HCT116 (cell line): ENCODE measurements around the gene XYLT2. TPM values are rescaled to one million over a fixed set of nuclear protein-coding genes. Genes with fewer than 3 reads are reported as not detected.
"Not testable (repeated sequence)": the region's sequence is repeated elsewhere in the genome, so short reads cannot be mapped to it uniquely, and the experiment has no call there.

Experiments used
- ATAC-seq: fragments of 200-7000 bp; cut with Tn5 transposase; 2 replicates; pipeline ENCODE4 v1.9.1; 2020; ENCODE audit warnings: mild to moderate bottlenecking, moderate library complexity
- BruUV-seq: library from RNA; stranded (reverse); fragments of 400-500 nt; replicated peaks from 2 replicates; lab custom pipeline; 2021; lab: Mats Ljungman, UMichigan
- CTCF ChIA-PET: fragments of 300-600 bp; sonication (Branson Sonifier 250); formaldehyde crosslinking; loops from one replicate; lab custom pipeline; 2021; ENCODE audit warnings: antibody characterized with exemption; lab: Charles Lee
- POLR2A ChIA-PET: fragments of 300-600, 350-600 bp; sonication (Branson Sonifier 250); formaldehyde crosslinking; loops from one replicate; lab custom pipeline; 2021; ENCODE audit warnings: antibody characterized with exemption; lab: Charles Lee
- RAD21 ChIA-PET, 2 experiments: fragments of 300-600 bp; sonication (Branson Sonifier 250); formaldehyde crosslinking; loops; one replicate each; lab custom pipeline; 2023; ENCODE audit warnings: low total read pairs in 2 of 2; ENCODE audit not compliant: uncharacterized antibody in 2 of 2, unreplicated experiment in 2 of 2, low non-redundant PET in 1 of 2; lab: Charles Lee
- DNase-seq: peaks from one replicate; pipeline ENCODE4 v3.0.0-alpha.2; 2010; ENCODE audit warnings: low read depth, low spot score
- H2AFZ ChIP-seq: fragments of 200-600 bp; shearing (Covaris generic), sonication (generic); 2 replicates; pipeline ENCODE4 v1.6.1; 2017; ENCODE audit warnings: low read depth, mixed run types, mixed read lengths, antibody characterized with exemption, low read length; ENCODE audit not compliant: poor library complexity, severe bottlenecking
- H3K27ac ChIP-seq: 2 replicates; pipeline ENCODE4 v1.5.1; 2012; ENCODE audit warnings: low read depth, low read length
- H3K27me3 ChIP-seq: fragments of 200-600 bp; sonication (generic); 2 replicates; pipeline ENCODE4 v1.6.1; 2016; ENCODE audit warnings: mixed run types, low read length, mixed read lengths; ENCODE audit not compliant: insufficient read depth
- H3K36me3 ChIP-seq, 2 experiments: fragments of 200-500 bp in 1 of 2; fragments of 200-600 bp in 1 of 2; sonication (Bioruptor generic) in 1 of 2; sonication (generic) in 1 of 2; 2 replicates each; pipeline versions ENCODE4 v1.5.1 to v1.6.1; 2014 to 2016; ENCODE audit warnings: low read length in 2 of 2, inconsistent platforms in 1 of 2, mixed read lengths in 1 of 2, mixed run types in 1 of 2; ENCODE audit not compliant: insufficient read depth in 2 of 2, control insufficient read depth in 1 of 2
- H3K4me1 ChIP-seq, 2 experiments: fragments of 200-600 bp in 1 of 2; sonication (generic) in 1 of 2; 2 replicates each; pipeline versions ENCODE4 v1.5.1 to v1.6.1; 2012 to 2017; ENCODE audit warnings: low read length in 2 of 2, inconsistent platforms in 1 of 2, mild to moderate bottlenecking in 1 of 2, mixed read lengths in 1 of 2, mixed run types in 1 of 2, moderate library complexity in 1 of 2; ENCODE audit not compliant: insufficient read depth in 2 of 2, control insufficient read depth in 1 of 2
- H3K4me2 ChIP-seq: fragments of 200-600 bp; sonication (generic); 2 replicates; pipeline ENCODE4 v1.6.1; 2017; ENCODE audit warnings: mixed run types, low read length, mixed read lengths
- H3K4me3 ChIP-seq, 2 experiments: fragments of 200-600 bp in 1 of 2; sonication (generic) in 1 of 2; replicated peaks in 1 of 2; 2 replicates each; pipeline ENCODE4 v1.5.1; 2011 to 2016; ENCODE audit warnings: low read length in 2 of 2, control low read depth in 1 of 2, low read depth in 1 of 2, mild to moderate bottlenecking in 1 of 2, mixed read lengths in 1 of 2, mixed run types in 1 of 2
- H3K79me2 ChIP-seq: fragments of 200-600 bp; sonication (generic); 2 replicates; pipeline ENCODE4 v1.6.1; 2017; ENCODE audit warnings: mild to moderate bottlenecking, mixed run types, low read length, moderate library complexity, mixed read lengths; ENCODE audit not compliant: insufficient read depth
- H3K9ac ChIP-seq: fragments of 200-600 bp; sonication (generic); 2 replicates; pipeline ENCODE4 v1.6.1; 2016; ENCODE audit warnings: low read length, mixed read lengths
- H3K9me2 ChIP-seq: fragments of 200-600 bp; sonication (generic), shearing (Covaris generic); 2 replicates; pipeline ENCODE4 v1.6.1; 2017; ENCODE audit warnings: mixed run types, mild to moderate bottlenecking, moderate library complexity; ENCODE audit not compliant: insufficient read depth
- H3K9me3 ChIP-seq, 2 experiments: fragments of 200-500 bp in 1 of 2; fragments of 200-600 bp in 1 of 2; sonication (Bioruptor generic) in 1 of 2; sonication (generic) in 1 of 2; 2 replicates each; pipeline ENCODE4 v1.6.1; 2014 to 2017; ENCODE audit warnings: low read length in 2 of 2, mixed read lengths in 2 of 2, inconsistent platforms in 1 of 2, low read depth in 1 of 2, mild to moderate bottlenecking in 1 of 2, mixed run types in 1 of 2, moderate library complexity in 1 of 2; ENCODE audit not compliant: control insufficient read depth in 1 of 2, insufficient read depth in 1 of 2
- H4K20me1 ChIP-seq: fragments of 200-600 bp; sonication (generic), shearing (Covaris generic); 2 replicates; pipeline ENCODE4 v1.6.1; 2017; ENCODE audit warnings: mixed run types, mild to moderate bottlenecking, moderate library complexity; ENCODE audit not compliant: insufficient read depth
- CEBPB ChIP-seq: IDR thresholded peaks from 2 replicates; pipeline ENCODE4 v1.6.1; 2012; ENCODE audit warnings: low read depth
- CTCF ChIP-seq, 3 experiments: fragments of 200-600 bp in 1 of 3; sonication (generic) in 1 of 3; IDR thresholded peaks in 2 of 3; conservative IDR thresholded peaks in 1 of 3; 2 replicates each; pipeline ENCODE4 v1.5.1; 2012 to 2017; ENCODE audit warnings: low read depth in 2 of 3, low read length in 2 of 3, antibody characterized with exemption in 1 of 3, borderline replicate concordance in 1 of 3, control low read depth in 1 of 3, mild to moderate bottlenecking in 1 of 3, mixed read lengths in 1 of 3, mixed run types in 1 of 3, moderate library complexity in 1 of 3; ENCODE audit not compliant: insufficient read depth in 1 of 3
- EZH2 ChIP-seq: fragments of 200-600 bp; sonication (generic); IDR thresholded peaks from 2 replicates; pipeline ENCODE4 v1.6.1; 2017; ENCODE audit warnings: antibody characterized with exemption, mixed run types
- EZH2phosphoT487 ChIP-seq: fragments of 200-600 bp; IDR thresholded peaks from 2 replicates; pipeline ENCODE4 v1.6.1; 2018; ENCODE audit warnings: antibody characterized with exemption, borderline replicate concordance
- JUND ChIP-seq: IDR thresholded peaks from 2 replicates; pipeline ENCODE4 v1.6.1; 2012
- RAD21 ChIP-seq: IDR thresholded peaks from 2 replicates; pipeline ENCODE4 v1.6.1; 2012; ENCODE audit warnings: low read depth, mild to moderate bottlenecking
- REST ChIP-seq: IDR thresholded peaks from 2 replicates; pipeline ENCODE4 v1.6.1; 2012; ENCODE audit warnings: low read depth
- SIN3A ChIP-seq: IDR thresholded peaks from 2 replicates; pipeline ENCODE4 v1.6.1; 2012; ENCODE audit warnings: low read depth
- intact Hi-C: fragments of 100-400 bp; cut with micrococcal nuclease; formaldehyde crosslinking; loops from 2 replicates; pipeline ENCODE4 v1.10.0; 2022
- total RNA-seq: library from RNA; stranded (reverse); gene quantifications from one replicate; pipeline ENCODE4 v1.2.1, GENCODE V29; 2021; ENCODE audit not compliant: unreplicated experiment

The XYLT2 gene
- total RNA-seq, 1 experiment from 2014 or later, result 37.5 TPM

- H4K20me1 ChIP-seq, result no peaks in the 10 kb centered on the region
- ChIA-PET CTCF (interaction anchor here (0.6 kb wide), 1 partner anchor 147 kb away, joined by 3 read pairs; no protein-coding TSS in a partner anchor), POLR2A (no interaction called here), RAD21 (no interaction called here)
- H3K4me2 ChIP-seq, result no peak overlapping the region
- H3K27ac ChIP-seq, result no peak overlapping the region
- no peaks in the 10 kb centered on the region for H3K9me2 ChIP-seq
- BruUV-seq, result no TSS peak
- no peaks in the 10 kb centered on the region for H3K9me3 ChIP-seq
- H3K27me3 ChIP-seq, result no peaks in the 10 kb centered on the region; the same call in 1 of the 2 replicates
- H3K4me3 ChIP-seq, result no peak overlapping the region
- no peaks in the 10 kb centered on the region for H3K36me3 ChIP-seq
- intact Hi-C loops, result no loop called here
- TF ChIP-seq SIN3A (no peak), EZH2phosphoT487 (no peak), RAD21 (no peak), JUND (no peak), CEBPB (no peak), CTCF (IDR thresholded peaks at IDR 0.05 in 2 of 3, conservative IDR thresholded peaks at IDR 0.05 in 1 of 3; ENCODE audit: borderline replicate concordance in 1 of 3, insufficient read depth in 1 of 3, low read depth in 2 of 3, low read length in 2 of 3) (no peak), EZH2 (no peak), REST (no peak)
- peaks cover 0 to under 1% of the 10 kb centered on the region in 2 experiments; a peak in 1 of 4 replicates for H3K4me1 ChIP-seq
- DNase-seq (no peak), ATAC-seq (no peak)
- H2AFZ ChIP-seq, result no peak overlapping the region
- no peak overlapping the region for H3K9ac ChIP-seq
- no peaks in the 10 kb centered on the region for H3K79me2 ChIP-seq
Observed at GRCh38 chr17:50316016-50316587, 29.8 kb upstream of the XYLT2 start.

GRCh38 chr17:50316660-50317059 lies 29.3 kb upstream of the XYLT2 start:
- H2AFZ ChIP-seq, intact Hi-C loops: not testable (repeated sequence)

More at GRCh38 chr17:50316660-50317059, 29.3 kb upstream of the XYLT2 start:
- H3K9ac ChIP-seq, H3K79me2 ChIP-seq, RAD21 ChIA-PET, H3K27ac ChIP-seq, DNase-seq, H4K20me1 ChIP-seq, H3K4me2 ChIP-seq, POLR2A ChIA-PET, H3K4me3 ChIP-seq, H3K36me3 ChIP-seq, H3K27me3 ChIP-seq, H3K4me1 ChIP-seq, H3K9me3 ChIP-seq, ATAC-seq, H3K9me2 ChIP-seq, BruUV-seq: not testable (repeated sequence)
- CTCF ChIA-PET, result interaction anchor here (0.6 to 0.8 kb wide), 2 partner anchors 8 to 147 kb away, joined by 3 read pairs; no protein-coding TSS in a partner anchor
